Esophagus muscularis mucosa (tissue), 4 donors: ENCODE measurements around the gene HPDL. TPM values are rescaled to one million over a fixed set of nuclear protein-coding genes. Genes with fewer than 3 reads are reported as not detected.
"Not testable (repeated sequence)": the region's sequence is repeated elsewhere in the genome, so short reads cannot be mapped to it uniquely, and the experiment has no call there.

Experiments used
- DNase-seq: peaks from one replicate; pipeline ENCODE4 v3.0.0-alpha.2; 2017; ENCODE audit errors: extremely low spot score
- H3K27ac ChIP-seq, 4 donors: fragments of 200-600 bp; sonication (generic); replicated peaks in 1 of 4; 1 replicate in 3 of 4; 2 replicates in 1 of 4; pipeline ENCODE4 v1.5.1; 2016 to 2019; ENCODE audit warnings: mild to moderate bottlenecking in 1 of 4
- H3K27me3 ChIP-seq, 4 donors: fragments of 200-600 bp; sonication (generic); one replicate each; pipeline versions ENCODE4 v1.5.1 to v1.6.0; 2016 to 2019
- H3K36me3 ChIP-seq, 4 donors: fragments of 200-600 bp; sonication (generic); one replicate each; pipeline ENCODE4 v1.5.1; 2016 to 2019
- H3K4me1 ChIP-seq, 4 donors: fragments of 200-600 bp; sonication (generic); one replicate each; pipeline ENCODE4 v1.5.1; 2016 to 2019
- H3K4me3 ChIP-seq, 4 donors: fragments of 200-600 bp; sonication (generic); 1 replicate in 2 of 4; 2 replicates in 2 of 4; pipeline ENCODE4 v1.5.1; 2016 to 2019; ENCODE audit warnings: mild to moderate bottlenecking in 4 of 4, moderate library complexity in 1 of 4
- H3K9me3 ChIP-seq, 4 donors: fragments of 200-600 bp; sonication (generic); 1 replicate in 3 of 4; 2 replicates in 1 of 4; pipeline ENCODE4 v1.5.1; 2016 to 2019
- EP300 ChIP-seq: sonication (generic); formaldehyde crosslinking; IDR thresholded peaks from one replicate; pipeline ENCODE4 v1.6.1; 2017; ENCODE audit warnings: antibody characterized with exemption
- POLR2A ChIP-seq: fragments of 450-650 bp; IDR thresholded peaks from one replicate; pipeline ENCODE4 v1.6.1; 2017; ENCODE audit warnings: antibody characterized with exemption, moderate library complexity, mild to moderate bottlenecking, low read depth
- POLR2AphosphoS5 ChIP-seq, 2 donors: sonication (generic); formaldehyde crosslinking; IDR thresholded peaks; one replicate each; pipeline ENCODE4 v1.6.1; 2017; ENCODE audit warnings: antibody characterized with exemption in 2 of 2
- WGBS: methylation state at CpG from one replicate; pipeline ENCODE4 v1.1.5; 2018; 5-methylcytosine and 5-hydroxymethylcytosine counted together
- intact Hi-C: fragments of 100-400 bp; cut with DNase I; formaldehyde crosslinking; loops from one replicate; pipeline ENCODE4 v1.15.1; 2023
- total RNA-seq, 4 donors: library from RNA; depleted of rRNA; stranded (reverse); fragments of >200 nt; gene quantifications; one replicate each; pipeline versions ENCODE4 v1.1.0 to v1.2.1, GENCODE V29; 2016
- TF ChIP-seq, protein P1 (sequence below), 3 experiments: fragments of 200-600 bp in 2 of 3; fragments of 450-650 bp in 1 of 3; sonication (generic) in 2 of 3; IDR thresholded peaks; one replicate each; pipeline ENCODE4 v1.5.1; 2017 to 2019; ENCODE audit warnings: antibody characterized with exemption in 3 of 3, mild to moderate bottlenecking in 2 of 3, moderate library complexity in 1 of 3

Gene HPDL
- under 1 TPM in 2 of 4 donors, not detected in 2; 0.17 to 0.19 TPM for total RNA-seq

DNA sequence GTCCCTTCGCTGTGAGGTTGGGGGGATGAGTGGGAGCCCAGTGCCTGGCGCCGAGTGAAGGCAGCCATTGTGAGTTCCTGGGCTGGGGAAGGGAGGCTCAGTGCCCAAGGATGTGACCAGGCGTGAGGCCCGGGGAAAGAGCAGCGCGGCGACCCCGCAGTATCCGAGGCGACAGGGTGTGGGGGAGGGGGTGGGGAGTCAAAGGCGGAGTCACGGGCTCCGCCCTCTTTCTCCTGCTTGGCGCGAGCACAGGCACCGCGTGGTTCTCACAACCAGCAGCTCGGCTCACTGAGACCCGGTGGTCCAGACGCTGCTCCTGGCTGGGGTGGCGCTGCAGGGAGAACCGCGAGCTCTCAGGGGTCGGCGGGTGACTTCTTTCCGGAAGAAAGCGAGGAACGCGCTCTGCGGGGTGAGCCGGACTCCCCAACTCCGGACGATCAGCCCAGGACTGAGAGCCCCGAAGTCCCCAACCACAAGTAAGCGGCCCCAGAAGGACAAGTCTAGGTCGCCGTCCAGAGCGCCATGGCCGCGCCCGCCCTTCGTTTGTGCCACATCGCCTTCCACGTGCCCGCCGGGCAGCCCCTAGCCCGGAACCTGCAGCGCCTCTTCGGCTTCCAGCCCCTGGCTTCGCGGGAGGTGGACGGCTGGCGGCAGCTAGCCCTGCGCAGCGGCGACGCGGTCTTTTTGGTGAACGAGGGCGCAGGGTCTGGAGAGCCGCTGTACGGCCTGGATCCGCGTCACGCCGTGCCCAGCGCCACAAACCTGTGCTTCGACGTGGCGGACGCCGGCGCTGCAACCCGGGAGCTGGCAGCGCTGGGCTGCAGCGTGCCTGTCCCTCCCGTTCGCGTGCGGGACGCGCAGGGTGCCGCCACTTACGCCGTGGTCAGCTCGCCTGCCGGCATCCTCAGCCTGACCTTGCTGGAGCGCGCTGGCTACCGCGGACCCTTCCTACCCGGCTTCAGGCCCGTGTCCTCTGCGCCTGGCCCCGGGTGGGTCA lies at the start of gene HPDL:
Gene HPDL (plus strand): TSS at position 269 of the 997 bp plus-strand sequence. CDS start 254 bp downstream, at position 523.
- DNase-seq = no peak
- intact Hi-C loops = no loop called here
- 21% methylated on average over 30 of the region's 96 CpGs for WGBS
- Histone ChIP-seq H3K36me3 (peaks cover 17 to 33% (median 28%) of the 10 kb centered on the region in 4 donors), H3K27me3 (peaks cover 0 to 9% (median 0%) of the 10 kb centered on the region in 4 donors), H3K27ac (peak within 1 kb of the TSS in 1 of 4 donors; percentile 28), H3K4me1 (peaks cover 14 to 22% (median 17%) of the 10 kb centered on the region in 4 donors), H3K4me3 (peak within 1 kb of the TSS; percentile 49 to 69 (median 56)), H3K9me3 (no peaks in the 10 kb centered on the region)
- TF ChIP-seq POLR2AphosphoS5 (IDR thresholded peaks at IDR 0.05) = peak in 1 of 2 donors; percentile 6
- no peak for TF ChIP-seq POLR2A

DNA sequence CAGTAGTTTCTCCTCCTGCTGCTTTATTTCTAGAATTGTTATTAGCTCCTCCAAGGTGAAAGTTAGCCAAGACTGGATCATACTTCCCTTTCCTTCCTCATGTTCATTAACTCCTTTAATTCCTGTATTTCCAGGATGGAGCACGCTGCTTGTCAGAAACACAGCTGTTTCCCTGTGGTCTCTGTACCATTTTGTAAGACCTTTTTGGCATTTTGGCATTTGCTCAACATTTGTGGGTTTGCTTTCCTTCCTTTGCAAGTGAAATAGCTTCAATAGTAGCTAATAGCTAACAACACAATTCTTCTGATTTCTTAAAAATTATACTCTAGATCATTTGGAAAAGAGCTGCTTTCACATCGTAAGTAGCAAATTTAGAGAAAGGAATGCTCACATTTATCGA lies 44.3 kb upstream of the HPDL start:
- 55% methylated on average over 3 of the region's 3 CpGs for WGBS
- intact Hi-C loops = no loop called here

DNA sequence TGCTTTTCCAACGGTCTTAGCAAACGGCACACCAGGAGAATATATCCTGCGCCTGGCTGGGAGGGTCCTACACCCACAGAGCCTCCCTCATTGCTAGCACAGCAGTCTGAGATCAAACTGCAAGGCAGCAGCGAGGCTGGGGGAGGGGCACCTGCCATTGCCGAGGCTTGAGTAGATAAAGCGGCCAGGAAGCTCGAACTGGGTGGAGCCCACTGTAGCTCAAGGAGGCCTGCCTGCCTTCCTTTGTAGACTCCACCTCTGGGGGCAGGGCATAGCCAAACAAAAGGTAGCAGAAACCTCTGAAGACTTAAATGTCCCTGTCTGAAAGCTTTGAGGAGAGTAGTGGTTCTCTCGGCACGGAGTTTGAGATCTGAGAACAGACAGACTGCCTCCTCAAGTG lies 41.8 kb upstream of the HPDL start:
- DNase-seq, H3K36me3 ChIP-seq, H3K4me3 ChIP-seq, intact Hi-C loops, H3K9me3 ChIP-seq, H3K27me3 ChIP-seq, H3K4me1 ChIP-seq, H3K27ac ChIP-seq: not testable (repeated sequence)
- WGBS = 84% methylated on average over 9 of the region's 9 CpGs

More for the DNA sequence above, 44.3 kb upstream of the HPDL start:
- Histone ChIP-seq H3K4me1 (no peaks in the 10 kb centered on the region), H3K27ac (no peak overlapping the region), H3K27me3 (no peaks in the 10 kb centered on the region), H3K4me3 (no peak overlapping the region), H3K9me3 (no peaks in the 10 kb centered on the region), H3K36me3 (no peaks in the 10 kb centered on the region)
- no peak for DNase-seq
- TF ChIP-seq POLR2AphosphoS5 (IDR thresholded peaks at IDR 0.05) (no peak), EP300 (no peak), POLR2A (no peak)
- TF ChIP-seq, protein P1, sequence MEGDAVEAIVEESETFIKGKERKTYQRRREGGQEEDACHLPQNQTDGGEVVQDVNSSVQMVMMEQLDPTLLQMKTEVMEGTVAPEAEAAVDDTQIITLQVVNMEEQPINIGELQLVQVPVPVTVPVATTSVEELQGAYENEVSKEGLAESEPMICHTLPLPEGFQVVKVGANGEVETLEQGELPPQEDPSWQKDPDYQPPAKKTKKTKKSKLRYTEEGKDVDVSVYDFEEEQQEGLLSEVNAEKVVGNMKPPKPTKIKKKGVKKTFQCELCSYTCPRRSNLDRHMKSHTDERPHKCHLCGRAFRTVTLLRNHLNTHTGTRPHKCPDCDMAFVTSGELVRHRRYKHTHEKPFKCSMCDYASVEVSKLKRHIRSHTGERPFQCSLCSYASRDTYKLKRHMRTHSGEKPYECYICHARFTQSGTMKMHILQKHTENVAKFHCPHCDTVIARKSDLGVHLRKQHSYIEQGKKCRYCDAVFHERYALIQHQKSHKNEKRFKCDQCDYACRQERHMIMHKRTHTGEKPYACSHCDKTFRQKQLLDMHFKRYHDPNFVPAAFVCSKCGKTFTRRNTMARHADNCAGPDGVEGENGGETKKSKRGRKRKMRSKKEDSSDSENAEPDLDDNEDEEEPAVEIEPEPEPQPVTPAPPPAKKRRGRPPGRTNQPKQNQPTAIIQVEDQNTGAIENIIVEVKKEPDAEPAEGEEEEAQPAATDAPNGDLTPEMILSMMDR (IDR thresholded peaks at IDR 0.05) = no peak

DNA sequence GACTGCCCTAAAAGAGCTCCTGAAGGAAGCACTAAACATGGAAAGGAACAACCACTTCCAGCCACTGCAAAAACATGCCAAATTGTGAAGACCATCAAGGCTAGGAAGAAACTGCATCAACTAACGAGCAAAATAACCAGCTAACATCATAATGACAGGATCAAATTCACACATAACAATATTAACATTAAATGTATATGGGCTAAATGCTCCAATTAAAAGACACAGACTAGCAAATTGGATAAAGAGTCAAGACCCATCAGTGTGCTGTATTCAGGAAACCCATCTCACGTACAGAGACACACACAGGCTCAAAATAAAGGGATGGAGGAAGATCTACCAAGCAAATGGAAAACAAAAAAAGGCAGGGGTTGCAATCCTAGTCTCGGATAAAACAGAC lies 40.2 kb upstream of the HPDL start:
- DNase-seq, H3K27ac ChIP-seq, intact Hi-C loops, H3K9me3 ChIP-seq, H3K4me1 ChIP-seq, H3K4me3 ChIP-seq, H3K27me3 ChIP-seq, H3K36me3 ChIP-seq: not testable (repeated sequence)
- WGBS = 88% methylated on average over 3 of the region's 3 CpGs

DNA sequence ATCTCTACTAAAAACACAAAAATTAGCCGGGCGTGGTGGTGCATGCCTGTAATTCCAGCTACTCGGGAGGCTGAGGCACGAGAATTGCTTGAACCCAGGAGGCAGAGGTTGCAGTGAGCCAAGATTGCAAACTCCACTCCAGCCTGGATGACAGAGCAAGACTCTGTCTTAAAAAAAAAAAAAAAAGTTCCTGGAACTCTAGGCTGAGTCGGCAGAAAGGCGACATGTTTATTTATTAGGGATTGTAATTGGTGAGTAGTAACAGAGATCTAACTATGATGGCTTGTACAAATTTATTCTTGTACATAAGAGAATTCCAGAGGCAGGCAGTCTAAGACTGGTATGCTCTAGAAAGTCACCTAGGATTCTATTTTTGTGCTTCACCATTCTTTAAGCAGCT lies 35.7 kb upstream of the HPDL start:
- H3K36me3 ChIP-seq, DNase-seq, H3K27ac ChIP-seq, H3K27me3 ChIP-seq, H3K9me3 ChIP-seq, H3K4me3 ChIP-seq, H3K4me1 ChIP-seq, intact Hi-C loops: not testable (repeated sequence)
- WGBS = 81% methylated on average over 6 of the region's 6 CpGs

DNA sequence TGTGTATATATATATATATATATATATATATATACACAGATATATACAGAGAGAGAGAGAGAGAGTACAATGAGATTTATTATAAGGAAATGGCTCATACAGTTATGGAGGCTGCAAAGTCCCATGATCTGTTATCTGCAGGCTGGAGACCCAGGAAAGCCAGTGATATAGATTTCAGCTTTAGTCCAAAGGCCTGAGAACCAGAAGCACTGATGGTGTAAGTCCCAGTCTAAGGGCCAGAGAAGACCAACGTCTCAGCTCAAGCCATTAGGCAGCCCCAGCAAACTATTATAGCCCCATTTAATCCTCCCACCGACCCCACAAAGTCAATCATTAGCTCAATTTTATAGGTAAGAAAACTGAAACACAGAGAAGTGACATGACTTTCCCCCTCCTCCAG lies 35.0 kb upstream of the HPDL start:
- no peaks in the 10 kb centered on the region for H3K9me3 ChIP-seq
- no peaks in the 10 kb centered on the region for H3K4me1 ChIP-seq
- H3K27me3 ChIP-seq = no peaks in the 10 kb centered on the region
- WGBS = 71% methylated on average over 2 of the region's 2 CpGs
- H3K4me3 ChIP-seq = no peak overlapping the region
- no peak overlapping the region for H3K27ac ChIP-seq
- intact Hi-C loops = no loop called here
- TF ChIP-seq EP300 (no peak), POLR2AphosphoS5 (IDR thresholded peaks at IDR 0.05) (no peak), POLR2A (no peak)
- TF ChIP-seq, protein P1 (IDR thresholded peaks at IDR 0.05) = no peak
- H3K36me3 ChIP-seq = no peaks in the 10 kb centered on the region
- no peak for DNase-seq
